Activated T-helper 1 cell treated with Interleukin-2 at 50 U/mL for 16 hours (primary cell): ENCODE data around the gene CDCA4.
A peak's percentile ranks its signal among the peaks of the same experiment; 100 is the strongest.
"Not testable (repeated sequence)": the region's sequence is repeated elsewhere in the genome, so short reads cannot be mapped to it uniquely, and the experiment has no call there.

Experiments
- DNase-seq: peaks from one replicate; pipeline ENCODE4 v3.0.0-alpha.2; 2020; ENCODE audit warnings: low read depth

CDCA4 gene

GRCh38 chr14:105058521-105059034, 37.7 kb upstream of the CDCA4 start:
- DNase-seq: no peak

- DNase-seq: no peak
Observed at GRCh38 chr14:105056303-105056831, 35.5 kb upstream of the CDCA4 start.

GRCh38 chr14:105055736-105056302, 34.9 kb upstream of the CDCA4 start:
- DNase-seq: no peak

- no peak for DNase-seq
Observed at GRCh38 chr14:105055334-105055733, 34.5 kb upstream of the CDCA4 start.

- DNase-seq: no peak
Observed at GRCh38 chr14:105053996-105054395, 33.1 kb upstream of the CDCA4 start.

GRCh38 chr14:105053421-105053820, 32.5 kb upstream of the CDCA4 start:
- DNase-seq: no peak

GRCh38 chr14:105052110-105052458, 31.2 kb upstream of the CDCA4 start:
- no peak for DNase-seq

GRCh38 chr14:105051182-105052109, 30.6 kb upstream of the CDCA4 start:
- no peak for DNase-seq

- no peak for DNase-seq
Observed at GRCh38 chr14:105050551-105050897, 29.6 kb upstream of the CDCA4 start.

- no peak for DNase-seq
Observed at GRCh38 chr14:105049753-105050550, 29.1 kb upstream of the CDCA4 start.

- no peak for DNase-seq
Observed at GRCh38 chr14:105047283-105048016, 26.6 kb upstream of the CDCA4 start.

- no peak for DNase-seq
Observed at GRCh38 chr14:105046891-105047282, 26.0 kb upstream of the CDCA4 start.

GRCh38 chr14:105045710-105046326, 24.9 kb upstream of the CDCA4 start:
- DNase-seq: peak; percentile 88

GRCh38 chr14:105043641-105044040, 22.8 kb upstream of the CDCA4 start:
- no peak for DNase-seq

GRCh38 chr14:105042813-105043212, 21.9 kb upstream of the CDCA4 start:
- DNase-seq: no peak

- no peak for DNase-seq
Observed at GRCh38 chr14:105041841-105042765, 21.2 kb upstream of the CDCA4 start.

- no peak for DNase-seq
Observed at GRCh38 chr14:105039458-105040205, 18.7 kb upstream of the CDCA4 start.

- DNase-seq: not testable (repeated sequence)
Observed at GRCh38 chr14:105035616-105036015, 14.7 kb upstream of the CDCA4 start.

GRCh38 chr14:105034315-105035039, 13.6 kb upstream of the CDCA4 start:
- DNase-seq: no peak
